GM18858 (cell line): ENCODE data around the gene HOXC4.

Source experiments
- ATAC-seq: cut with Tn5 transposase; IDR thresholded peaks from one replicate; pipeline ENCODE4 v1.9.1; 2021; ENCODE audit not compliant: unreplicated experiment

The HOXC4 gene

DNA sequence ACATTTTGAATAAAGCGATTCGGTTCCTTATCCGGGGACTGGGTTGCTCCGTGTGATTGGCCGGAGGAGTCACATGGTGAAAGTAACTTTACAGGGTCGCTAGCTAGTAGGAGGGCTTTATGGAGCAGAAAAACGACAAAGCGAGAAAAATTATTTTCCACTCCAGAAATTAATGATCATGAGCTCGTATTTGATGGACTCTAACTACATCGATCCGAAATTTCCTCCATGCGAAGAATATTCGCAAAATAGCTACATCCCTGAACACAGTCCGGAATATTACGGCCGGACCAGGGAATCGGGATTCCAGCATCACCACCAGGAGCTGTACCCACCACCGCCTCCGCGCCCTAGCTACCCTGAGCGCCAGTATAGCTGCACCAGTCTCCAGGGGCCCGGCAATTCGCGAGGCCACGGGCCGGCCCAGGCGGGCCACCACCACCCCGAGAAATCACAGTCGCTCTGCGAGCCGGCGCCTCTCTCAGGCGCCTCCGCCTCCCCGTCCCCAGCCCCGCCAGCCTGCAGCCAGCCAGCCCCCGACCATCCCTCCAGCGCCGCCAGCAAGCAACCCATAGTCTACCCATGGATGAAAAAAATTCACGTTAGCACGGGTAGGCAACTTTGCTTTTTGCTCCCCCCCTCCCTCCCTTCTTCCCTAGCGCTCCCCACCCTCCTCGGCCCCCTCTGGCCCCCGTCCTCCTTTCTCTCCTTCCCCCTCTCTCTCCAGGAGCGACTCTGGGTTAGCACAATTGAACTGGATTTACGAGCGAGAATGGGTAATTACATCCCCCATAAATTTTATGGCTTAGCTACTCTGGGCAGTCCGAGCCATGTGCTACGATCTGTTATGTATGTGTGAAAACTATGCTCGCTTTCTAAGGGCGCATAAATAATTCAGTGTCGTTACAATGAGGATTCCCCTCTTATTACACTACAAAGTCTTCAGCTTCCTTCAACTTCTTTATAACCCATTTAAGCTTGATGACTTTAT is at the start of gene HOXC4:
HOXC4 (plus strand) TSS at position 85 of the 991 bp plus-strand sequence; CDS start at position 173, 88 bp downstream.
- ATAC-seq = no peak

DNA sequence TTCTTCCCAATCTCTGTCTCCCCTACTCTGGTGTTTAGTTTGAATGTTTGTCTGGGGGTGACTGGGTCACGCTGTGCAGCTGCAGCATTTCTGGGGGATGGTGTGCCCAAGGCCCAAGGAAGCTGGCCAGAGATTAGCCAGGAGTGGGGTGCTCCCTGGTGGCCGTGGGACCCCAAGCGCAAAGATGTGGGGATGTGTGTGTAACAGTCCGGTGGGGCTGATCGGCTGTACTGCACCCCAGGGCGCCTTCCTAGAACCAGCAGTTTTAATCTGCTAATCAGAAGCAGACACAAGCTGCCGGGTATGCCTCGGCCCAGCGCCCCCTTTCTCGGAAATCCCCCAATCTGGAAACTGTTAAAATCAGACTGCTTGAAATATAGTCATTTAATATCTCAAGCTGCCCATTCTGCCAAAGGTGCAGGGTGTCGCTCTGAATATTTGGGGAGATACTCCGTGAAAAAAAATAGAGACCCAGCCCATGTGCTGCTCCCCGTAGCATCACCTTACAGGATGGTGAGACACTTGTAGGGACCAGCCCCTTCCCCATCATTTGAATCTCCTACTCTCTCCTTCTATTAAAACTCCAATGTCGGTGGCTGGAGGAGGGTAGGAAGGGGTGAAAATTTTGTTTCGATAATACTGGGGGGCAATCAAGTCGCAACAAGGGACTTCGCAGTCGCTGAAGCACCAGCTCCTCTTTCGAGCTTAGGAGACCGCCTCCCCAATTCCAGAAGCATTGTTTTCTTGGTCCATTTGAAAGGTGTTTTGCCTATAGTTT is 49.4 kb upstream of the HOXC4 start:
- no peak for ATAC-seq

DNA sequence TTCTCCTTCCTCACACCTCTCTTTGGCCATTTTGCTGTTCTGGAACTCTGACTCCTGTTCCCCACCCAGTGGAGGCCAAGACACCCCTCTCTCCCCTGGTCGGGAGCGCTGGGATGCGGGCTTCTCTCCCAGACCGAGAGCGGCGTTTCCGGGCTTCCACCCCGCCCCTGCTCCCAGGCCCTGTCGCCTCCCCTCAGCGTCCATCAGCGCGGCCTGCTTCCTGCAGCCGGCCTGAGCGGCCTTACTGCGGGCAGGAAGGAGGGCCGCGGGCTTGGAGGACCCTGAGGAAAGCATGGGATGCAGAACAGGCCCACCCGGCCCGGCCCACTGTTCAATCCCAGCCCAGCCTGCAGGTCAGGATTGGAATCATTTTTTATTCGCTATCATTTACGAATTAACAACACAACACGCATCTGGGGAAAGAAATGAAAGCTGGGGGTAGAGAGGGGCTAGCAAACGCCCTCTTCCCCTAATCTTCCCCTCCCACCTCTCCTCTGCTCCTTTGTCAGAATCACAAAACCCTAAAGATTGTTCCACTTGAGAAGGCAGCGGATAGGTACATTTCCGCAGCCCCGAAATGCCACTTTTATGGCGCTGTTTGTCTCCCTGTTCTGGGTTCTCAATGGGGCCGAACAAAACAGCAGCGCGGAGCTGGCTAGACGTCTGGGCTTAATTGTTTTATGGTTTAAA is 48.6 kb upstream of the HOXC4 start:
- no peak for ATAC-seq

DNA sequence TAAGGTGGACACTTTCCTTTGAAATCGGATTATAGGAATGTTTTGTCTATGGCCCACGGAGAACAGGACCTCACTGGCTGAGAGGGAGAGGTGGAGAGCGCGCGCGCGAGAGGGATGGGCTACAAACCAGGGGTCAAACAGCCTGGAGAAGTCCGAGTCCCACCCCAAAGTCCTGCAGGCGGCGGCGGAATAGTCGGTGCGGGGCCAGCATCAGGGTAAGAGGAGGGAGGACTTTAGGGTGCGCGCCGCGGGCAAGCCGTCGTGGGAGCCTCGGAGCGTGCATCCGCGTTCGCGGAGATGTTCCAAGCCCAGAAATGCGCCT is 48.1 kb upstream of the HOXC4 start:
- no peak for ATAC-seq

DNA sequence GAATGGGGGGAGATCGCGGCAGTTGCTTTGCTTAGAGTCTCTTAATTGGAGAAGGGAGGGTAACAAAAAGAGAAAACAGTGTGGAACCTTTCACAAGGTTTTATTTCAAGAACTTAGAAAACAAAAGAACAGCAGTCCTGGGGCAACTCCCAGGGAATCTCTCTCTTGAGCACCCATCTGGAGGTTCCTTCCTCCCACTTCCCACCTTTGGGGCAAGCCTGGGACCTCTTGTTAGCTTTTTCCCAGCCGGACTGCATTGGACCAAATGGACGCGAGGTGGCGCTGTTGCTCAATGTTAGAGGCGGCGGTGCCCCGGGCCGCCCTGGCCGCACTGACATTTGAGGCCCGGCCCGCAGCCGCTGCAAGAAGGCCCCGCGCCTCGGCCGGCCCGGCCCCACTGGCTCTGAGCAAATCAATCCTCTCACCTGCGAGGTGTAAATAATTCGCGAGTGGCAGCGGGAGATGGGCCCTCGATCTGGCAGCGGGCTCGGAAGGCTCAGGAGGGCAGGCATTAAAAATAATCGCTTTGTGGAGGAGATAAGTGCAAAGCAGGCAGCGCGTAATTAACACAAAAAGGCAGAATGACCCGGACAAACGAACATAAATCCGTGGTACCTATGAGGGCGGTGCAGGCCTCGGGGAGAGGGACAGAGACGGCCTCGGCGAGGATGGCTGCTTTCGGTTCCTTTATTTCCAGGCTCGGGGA is 47.6 kb upstream of the HOXC4 start:
- ATAC-seq = no peak

DNA sequence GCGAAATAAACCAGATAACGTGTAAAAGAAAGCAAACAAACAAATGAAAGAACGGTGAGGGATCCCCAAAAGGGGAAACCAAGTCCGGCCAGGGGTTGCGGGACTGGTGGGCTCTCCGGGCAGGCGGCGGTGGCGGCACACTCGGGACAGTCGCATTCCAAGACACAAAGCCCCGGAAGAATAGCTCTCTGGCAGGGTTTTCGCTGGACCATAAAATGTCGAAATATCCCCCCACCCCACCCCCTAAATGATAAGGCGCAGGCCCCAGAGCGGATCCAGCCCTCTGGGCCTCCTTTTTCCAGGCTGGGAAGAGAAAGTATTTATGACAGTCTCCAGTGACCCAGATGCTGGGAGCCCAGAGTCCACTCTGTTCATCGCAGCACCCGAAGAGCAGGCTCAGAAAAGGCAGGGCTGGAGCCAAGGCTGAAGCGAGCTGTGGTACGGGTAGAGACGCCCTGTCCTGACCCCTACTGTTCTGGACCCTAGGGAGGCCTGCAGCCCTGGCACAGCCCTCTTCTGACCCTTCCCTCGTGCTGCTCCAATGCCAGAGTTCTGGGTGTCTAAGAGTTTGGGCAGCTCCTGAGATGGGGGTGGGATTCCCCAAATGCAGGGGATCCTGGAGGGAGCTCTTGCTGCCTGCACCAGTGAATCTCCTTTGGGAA is 46.9 kb upstream of the HOXC4 start:
- ATAC-seq = no peak

DNA sequence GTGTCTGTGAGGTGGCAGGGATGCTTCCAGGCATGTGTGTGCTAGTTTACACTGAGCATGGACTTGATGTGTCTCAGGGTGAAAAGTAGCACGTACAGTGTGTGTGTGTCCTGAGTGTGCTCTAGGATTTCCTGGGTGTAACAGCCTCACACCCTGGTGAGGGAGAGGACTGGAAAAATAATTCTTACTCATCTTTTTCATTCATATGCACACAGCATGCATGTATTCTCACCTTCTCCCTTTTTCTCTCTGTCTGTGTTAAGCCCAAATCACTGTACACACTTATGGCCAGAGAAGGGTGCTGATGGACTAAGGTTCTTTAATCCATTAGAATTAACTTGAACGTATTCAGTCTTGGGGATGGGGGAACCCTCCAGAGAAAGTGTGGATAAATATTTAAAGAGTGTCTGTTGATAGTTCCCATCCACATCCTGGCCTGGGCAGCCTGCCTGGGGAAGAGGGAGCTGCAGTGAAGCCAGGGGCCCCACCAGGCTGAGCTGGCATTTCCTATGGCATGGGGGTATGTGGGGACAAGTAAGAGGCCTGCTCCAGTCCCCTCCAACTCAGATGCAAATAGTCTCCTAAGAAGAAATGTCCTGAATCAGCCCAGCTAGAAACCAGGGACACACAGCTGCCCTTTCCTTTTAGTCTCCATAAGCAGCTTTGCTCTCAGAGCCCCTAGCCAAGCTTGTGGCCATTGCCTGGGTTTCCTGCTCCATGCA is 45.9 kb upstream of the HOXC4 start:
- no peak for ATAC-seq

DNA sequence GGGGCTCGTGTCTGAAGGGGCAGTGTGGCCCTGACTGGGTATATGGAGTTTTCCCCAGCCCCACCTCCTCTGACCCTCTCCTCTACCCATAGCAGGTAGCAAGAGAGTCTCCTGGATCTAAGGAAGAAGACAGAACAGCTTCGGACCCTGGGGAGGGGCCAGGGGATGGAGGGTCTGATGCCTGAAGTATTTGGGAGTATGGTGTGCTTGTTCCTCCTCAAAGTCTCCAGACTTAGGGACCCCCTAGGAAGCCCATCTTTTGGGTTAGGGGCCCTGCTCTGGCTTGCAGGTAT is 45.4 kb upstream of the HOXC4 start:
- ATAC-seq = no peak

DNA sequence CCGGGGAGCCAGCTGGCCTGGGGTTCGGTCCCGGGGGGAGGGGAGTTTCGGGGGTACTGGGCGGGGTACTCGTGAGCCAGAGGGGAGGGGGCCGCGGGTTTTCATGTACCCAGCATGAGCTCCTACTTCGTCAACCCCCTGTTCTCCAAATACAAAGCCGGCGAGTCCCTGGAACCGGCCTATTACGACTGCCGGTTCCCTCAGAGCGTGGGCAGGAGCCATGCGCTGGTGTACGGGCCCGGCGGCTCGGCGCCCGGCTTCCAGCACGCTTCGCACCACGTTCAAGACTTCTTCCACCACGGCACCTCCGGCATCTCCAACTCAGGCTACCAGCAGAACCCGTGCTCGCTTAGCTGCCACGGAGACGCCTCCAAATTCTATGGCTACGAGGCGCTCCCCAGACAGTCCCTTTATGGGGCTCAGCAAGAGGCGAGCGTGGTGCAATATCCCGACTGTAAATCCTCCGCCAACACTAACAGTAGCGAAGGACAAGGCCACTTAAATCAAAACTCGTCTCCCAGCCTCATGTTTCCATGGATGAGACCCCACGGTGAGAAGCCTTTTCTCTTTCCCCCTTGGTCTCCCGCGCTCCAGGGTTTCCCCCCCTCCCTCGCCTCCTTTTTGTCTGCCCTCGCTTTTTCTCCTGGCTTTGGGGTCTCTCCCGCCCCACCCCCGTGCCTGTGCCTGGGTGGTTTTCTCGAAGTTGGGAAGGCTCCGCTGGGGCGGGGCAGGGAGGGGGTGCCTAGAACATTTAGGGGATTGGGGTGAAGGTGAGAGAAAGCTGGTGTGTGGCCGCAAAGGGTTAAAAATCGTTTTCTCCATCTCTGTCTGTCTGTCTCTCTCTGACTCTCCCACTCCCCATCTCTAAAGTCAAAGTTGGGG is 44.2 kb upstream of the HOXC4 start:
- no peak for ATAC-seq

DNA sequence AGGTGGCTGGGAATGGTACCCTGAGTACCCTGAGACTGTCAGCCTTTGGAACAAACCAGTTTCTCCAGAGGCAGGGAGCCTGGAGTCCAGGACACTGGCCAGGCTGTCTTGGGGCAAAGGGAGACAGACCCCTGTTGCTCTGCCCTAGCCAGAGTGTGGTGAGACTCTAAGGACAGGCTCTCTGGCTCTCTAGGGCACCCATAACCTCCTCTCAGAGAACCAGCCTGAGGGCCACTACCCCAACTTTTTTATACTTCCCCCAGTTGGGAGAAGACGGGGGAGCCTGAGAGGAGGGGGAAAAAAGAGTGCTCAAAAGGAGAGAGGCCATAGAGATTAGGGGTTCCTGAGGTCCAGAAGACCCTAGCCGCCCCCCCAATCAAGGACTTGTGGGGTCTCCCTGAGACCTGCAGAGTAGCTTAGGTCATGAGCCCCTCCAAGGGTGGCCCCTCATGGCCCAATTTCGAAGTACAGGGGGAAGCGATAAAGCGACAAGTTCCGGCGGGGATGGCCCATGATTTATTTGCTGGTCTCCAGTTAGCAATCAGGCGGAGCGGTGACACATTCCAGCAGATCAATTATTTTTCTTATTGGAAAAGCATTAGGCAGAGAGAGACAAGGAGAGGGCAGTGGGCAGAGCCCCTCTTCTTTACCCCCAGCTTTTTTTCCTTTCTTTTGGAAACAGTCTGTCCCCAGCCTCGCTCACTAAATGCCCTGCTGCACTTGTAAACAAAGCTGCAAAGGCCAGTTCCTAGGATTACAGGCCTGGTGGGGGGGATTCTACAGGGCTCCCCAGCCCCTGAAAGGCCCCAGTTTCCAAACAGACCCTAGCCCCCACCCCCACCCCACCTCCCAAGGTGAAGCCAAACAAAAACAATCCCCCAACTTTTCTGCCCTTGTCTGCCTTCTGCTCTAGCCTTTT is 43.3 kb upstream of the HOXC4 start:
- ATAC-seq = no peak

DNA sequence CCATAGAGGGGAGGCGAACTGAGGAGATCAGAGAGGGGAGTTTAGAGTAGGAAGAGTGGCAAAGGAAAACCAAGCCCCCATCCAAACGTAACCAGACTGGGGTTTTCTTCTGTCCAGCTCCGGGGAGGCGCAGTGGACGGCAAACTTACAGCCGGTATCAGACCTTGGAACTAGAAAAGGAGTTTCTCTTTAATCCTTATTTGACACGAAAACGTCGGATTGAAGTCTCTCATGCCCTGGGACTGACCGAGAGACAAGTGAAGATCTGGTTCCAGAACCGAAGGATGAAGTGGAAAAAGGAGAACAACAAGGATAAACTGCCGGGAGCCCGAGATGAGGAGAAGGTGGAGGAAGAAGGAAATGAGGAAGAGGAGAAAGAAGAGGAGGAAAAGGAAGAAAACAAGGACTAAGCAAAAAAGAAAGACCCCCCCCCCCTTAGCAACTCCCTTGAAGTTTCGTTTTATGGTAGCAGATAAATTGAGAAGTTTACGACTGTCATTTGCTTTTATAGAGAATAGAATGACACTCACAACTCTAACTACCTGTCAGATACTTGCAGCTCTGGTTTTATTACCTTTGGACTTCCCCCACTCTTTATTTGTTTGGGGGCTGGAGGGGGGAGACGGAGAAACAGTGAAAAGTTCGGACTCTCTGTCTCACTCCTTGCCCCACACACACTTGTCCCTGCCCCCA is 42.5 kb upstream of the HOXC4 start:
- ATAC-seq = no peak

DNA sequence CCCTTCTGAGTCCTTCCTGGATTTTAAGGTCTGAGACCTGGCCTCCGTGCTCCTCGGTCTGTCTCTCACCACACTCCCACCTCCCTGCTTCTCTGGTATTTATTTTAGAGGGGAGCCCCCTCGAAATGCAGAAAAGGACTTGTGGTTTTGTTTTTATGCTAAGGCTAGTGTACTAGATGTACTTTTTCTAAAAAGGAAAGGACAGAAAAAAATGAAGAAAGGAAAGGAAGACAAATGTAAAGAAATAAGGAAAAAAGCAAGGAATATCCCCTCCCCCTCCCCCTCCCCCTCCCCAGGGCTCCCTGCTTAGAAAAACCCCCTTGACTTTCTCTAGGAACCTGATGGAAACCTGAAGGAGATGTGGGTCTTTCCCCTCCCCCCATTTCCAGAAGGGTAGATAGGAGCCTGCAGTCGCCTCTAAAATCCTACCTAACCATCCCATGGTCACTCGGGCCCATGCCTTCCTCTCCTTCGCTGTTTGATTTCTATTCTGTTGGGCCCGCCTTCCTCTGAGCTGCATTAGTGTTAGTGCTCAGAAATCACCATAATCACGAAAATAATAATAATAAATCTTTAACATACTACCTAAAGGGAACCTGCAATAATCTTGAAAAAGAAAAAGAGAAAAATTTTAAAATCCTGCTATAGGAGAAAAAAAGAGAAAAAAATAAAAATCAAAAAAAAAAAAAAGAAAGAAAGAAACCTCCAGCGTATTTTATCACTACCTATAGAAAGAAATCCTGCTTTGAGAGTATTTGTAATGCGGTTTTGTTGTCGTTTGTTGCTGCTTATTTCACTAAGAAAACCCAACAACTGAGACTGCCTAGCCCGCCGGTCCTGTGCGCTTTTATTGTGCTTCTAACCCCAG is 41.7 kb upstream of the HOXC4 start:
- no peak for ATAC-seq

DNA sequence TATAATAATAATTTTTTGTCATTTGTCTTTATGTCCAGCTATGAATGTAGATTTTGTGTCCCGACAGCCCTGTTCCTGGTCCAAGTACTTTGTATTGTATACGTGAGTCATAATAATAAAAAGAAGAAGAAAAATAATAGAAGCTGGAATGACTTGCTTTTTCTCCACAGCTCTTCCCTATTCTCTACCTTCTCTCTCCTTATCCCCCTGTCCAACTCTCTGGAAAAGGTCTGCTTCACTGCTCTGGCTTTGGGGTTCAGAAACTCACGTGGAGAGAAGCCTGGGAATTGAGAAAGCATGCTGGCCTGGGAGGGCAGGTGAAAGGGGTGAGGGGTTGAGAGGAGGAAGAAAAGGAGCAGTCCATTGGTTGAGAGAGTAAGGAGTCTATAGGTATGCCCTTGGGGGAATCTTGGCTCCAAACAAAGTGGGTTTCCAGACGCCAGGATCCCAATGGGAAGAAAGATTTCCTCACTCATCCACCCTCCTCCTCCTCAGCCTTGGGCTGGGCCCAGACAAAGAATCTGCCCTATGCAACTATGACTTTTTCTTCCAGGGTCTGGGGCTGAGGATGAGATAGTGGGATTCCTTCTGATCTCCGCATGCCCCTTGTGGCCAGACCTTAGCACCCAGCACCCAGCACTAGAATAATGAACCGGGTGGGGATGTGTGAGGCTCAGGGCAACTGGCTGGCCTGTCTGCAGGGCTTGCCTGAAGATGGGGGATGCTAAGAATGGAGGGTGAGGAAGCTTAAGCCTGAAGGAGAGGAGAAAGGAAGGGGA is 40.8 kb upstream of the HOXC4 start:
- no peak for ATAC-seq

DNA sequence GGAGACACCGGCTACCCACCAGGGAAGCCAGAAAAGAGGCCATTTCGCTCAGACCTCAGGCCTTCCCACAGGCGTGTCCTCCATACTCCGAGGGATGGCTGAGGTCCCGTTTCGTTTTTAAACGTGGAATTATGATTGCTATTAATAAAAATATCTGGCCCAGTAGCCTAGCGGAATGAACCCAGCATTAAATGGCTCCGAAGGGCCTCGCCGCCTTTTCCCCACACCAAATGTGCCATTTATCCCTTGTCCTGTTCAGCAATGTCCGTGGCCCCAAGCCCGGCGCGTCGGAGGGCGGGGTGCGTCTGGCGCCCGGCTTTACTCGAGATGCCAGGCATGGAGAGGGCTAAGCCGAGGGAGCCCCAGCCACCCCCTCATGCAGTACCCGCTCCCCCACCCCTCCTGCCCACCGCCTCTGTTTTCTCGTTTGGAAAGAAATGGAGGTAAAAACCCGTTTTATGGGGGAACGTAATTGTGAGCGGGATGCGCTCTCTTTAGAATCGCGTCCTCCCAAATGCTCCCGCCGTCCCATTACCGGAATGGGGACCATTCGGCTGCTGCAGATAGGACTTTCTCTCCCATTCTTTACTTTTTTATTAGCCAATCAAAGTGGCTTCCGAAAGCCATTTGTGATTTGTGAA is 39.1 kb upstream of the HOXC4 start:
- ATAC-seq = no peak
